Thyroid gland (tissue), 4 donors: ENCODE measurements around the gene CLDN11. TPM values are rescaled to one million over a fixed set of nuclear protein-coding genes. Genes with fewer than 3 reads are reported as not detected.

Source experiments
- DNase-seq, 2 donors: peaks; one replicate each; pipeline ENCODE4 v3.0.0-alpha.2; 2019
- H3K27ac ChIP-seq, 3 donors: fragments of 200-600 bp; sonication (generic); 1 replicate in 2 of 3; 2 replicates in 1 of 3; pipeline ENCODE4 v1.5.1; 2016 to 2019; ENCODE audit warnings: mild to moderate bottlenecking in 1 of 3, moderate library complexity in 1 of 3
- H3K27me3 ChIP-seq: fragments of 200-600 bp; sonication (generic); one replicate; pipeline ENCODE4 v1.5.1; 2019
- H3K36me3 ChIP-seq, 2 donors: fragments of 200-600 bp; sonication (generic); one replicate each; pipeline ENCODE4 v1.5.1; 2016 to 2019
- H3K4me1 ChIP-seq, 2 donors: fragments of 200-600 bp; sonication (generic); one replicate each; pipeline ENCODE4 v1.5.1; 2017 to 2019
- H3K4me3 ChIP-seq, 3 donors: fragments of 200-600 bp; sonication (generic); replicated peaks in 1 of 3; 1 replicate in 2 of 3; 2 replicates in 1 of 3; pipeline ENCODE4 v1.5.1; 2016; ENCODE audit warnings: mild to moderate bottlenecking in 1 of 3
- H3K9me3 ChIP-seq: fragments of 200-600 bp; sonication (generic); one replicate; pipeline ENCODE4 v1.5.1; 2017
- POLR2A ChIP-seq, 2 donors: fragments of 450-650 bp; IDR thresholded peaks; one replicate each; pipeline ENCODE4 v1.6.1; 2017; ENCODE audit warnings: antibody characterized with exemption in 2 of 2, mild to moderate bottlenecking in 2 of 2, moderate library complexity in 1 of 2
- WGBS, 2 donors: methylation state at CpG; one replicate each; pipeline ENCODE4 v1.1.5; 2017; 5-methylcytosine and 5-hydroxymethylcytosine counted together
- intact Hi-C: fragments of 100-400 bp; cut with DNase I; formaldehyde crosslinking; loops from one replicate; pipeline ENCODE4 v1.15.1; 2023
- total RNA-seq, 4 donors: library from RNA; depleted of rRNA; stranded (reverse); fragments of >200 nt; gene quantifications; one replicate each; pipeline ENCODE4 v1.2.3, GENCODE V29; 2016
- TF ChIP-seq, protein P1 (sequence below), 6 experiments: fragments of 200-600 bp in 3 of 6; fragments of 450-650 bp in 3 of 6; sonication (generic) in 3 of 6; IDR thresholded peaks; one replicate each; pipeline ENCODE4 v1.5.1; 2016 to 2019; ENCODE audit warnings: antibody characterized with exemption in 6 of 6, mild to moderate bottlenecking in 2 of 6, inconsistent platforms in 1 of 6, moderate library complexity in 1 of 6

Gene CLDN11
- total RNA-seq, 4 donors from 2014 or later, result 3.2 to 6.6 (median 4.6) TPM

GRCh38 chr3:170410428-170411029 is 8.1 kb upstream of the CLDN11 start:
- intact Hi-C loops, result loop anchor here (5.0 kb wide), 1 partner anchor 98 kb away; no protein-coding TSS in a partner anchor
- H3K36me3 ChIP-seq, result no peaks in the 10 kb centered on the region
- 57 to 60% methylated on average over 4 of the region's 4 CpGs for WGBS, 2 donors
- H3K27me3 ChIP-seq, result no peaks in the 10 kb centered on the region
- no peaks in the 10 kb centered on the region for H3K4me1 ChIP-seq
- no peak for TF ChIP-seq POLR2A (IDR thresholded peaks at IDR 0.05)
- TF ChIP-seq, protein P1, sequence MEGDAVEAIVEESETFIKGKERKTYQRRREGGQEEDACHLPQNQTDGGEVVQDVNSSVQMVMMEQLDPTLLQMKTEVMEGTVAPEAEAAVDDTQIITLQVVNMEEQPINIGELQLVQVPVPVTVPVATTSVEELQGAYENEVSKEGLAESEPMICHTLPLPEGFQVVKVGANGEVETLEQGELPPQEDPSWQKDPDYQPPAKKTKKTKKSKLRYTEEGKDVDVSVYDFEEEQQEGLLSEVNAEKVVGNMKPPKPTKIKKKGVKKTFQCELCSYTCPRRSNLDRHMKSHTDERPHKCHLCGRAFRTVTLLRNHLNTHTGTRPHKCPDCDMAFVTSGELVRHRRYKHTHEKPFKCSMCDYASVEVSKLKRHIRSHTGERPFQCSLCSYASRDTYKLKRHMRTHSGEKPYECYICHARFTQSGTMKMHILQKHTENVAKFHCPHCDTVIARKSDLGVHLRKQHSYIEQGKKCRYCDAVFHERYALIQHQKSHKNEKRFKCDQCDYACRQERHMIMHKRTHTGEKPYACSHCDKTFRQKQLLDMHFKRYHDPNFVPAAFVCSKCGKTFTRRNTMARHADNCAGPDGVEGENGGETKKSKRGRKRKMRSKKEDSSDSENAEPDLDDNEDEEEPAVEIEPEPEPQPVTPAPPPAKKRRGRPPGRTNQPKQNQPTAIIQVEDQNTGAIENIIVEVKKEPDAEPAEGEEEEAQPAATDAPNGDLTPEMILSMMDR (IDR thresholded peaks at IDR 0.05), result peak in 4 of 6 experiments; percentile 30 to 60 (median 58)
- H3K4me3 ChIP-seq, result no peak overlapping the region
- H3K9me3 ChIP-seq, result no peaks in the 10 kb centered on the region
- no peak for DNase-seq
- H3K27ac ChIP-seq, result no peak overlapping the region

DNA sequence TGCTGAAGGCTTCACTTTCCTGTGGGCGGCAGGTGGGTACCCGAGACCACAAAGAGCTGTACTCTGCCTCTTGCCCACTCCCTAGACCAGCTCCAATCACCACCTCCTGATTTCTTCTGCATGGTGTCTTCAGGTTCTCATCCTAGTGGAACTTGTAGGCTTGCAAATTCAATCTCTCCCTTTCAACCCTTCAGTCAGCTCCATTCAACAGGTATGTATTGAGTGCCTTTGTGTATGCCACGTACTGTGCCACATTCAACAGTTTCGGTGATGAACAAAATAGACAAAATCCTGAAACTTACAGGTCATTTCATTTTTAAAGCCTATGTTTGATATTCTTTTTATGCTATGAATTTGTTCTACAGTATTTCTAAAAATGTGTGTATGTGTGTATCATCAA is 5.4 kb upstream of the CLDN11 start:
- no peaks in the 10 kb centered on the region for H3K9me3 ChIP-seq
- no peak overlapping the region for H3K27ac ChIP-seq
- no peak overlapping the region for H3K4me3 ChIP-seq
- DNase-seq, result no peak
- 91 to 94% methylated on average over 4 of the region's 4 CpGs for WGBS, 2 donors
- intact Hi-C loops, result loop anchor here (5.0 kb wide), 1 partner anchor 101 kb away; no protein-coding TSS in a partner anchor
- no peaks in the 10 kb centered on the region for H3K36me3 ChIP-seq
- H3K4me1 ChIP-seq, result no peaks in the 10 kb centered on the region
- H3K27me3 ChIP-seq, result no peaks in the 10 kb centered on the region
- TF ChIP-seq, protein P1 (IDR thresholded peaks at IDR 0.05), result no peak

- Histone ChIP-seq H3K27me3 (no peaks in the 10 kb centered on the region), H3K4me1 (peaks cover 5 to 7% of the 10 kb centered on the region in 2 donors), H3K4me3 (no peak overlapping the region), H3K36me3 (no peaks in the 10 kb centered on the region), H3K27ac (no peak overlapping the region), H3K9me3 (no peaks in the 10 kb centered on the region)
- TF ChIP-seq, protein P1 (IDR thresholded peaks at IDR 0.05), result peak; percentile 64 to 95 (median 92)
- no peak for TF ChIP-seq POLR2A (IDR thresholded peaks at IDR 0.05)
- WGBS, 2 donors, result 37 to 41% methylated on average over 5 of the region's 5 CpGs
- intact Hi-C loops, result loop anchor here (5.0 kb wide), 1 partner anchor 102 kb away; no protein-coding TSS in a partner anchor
- DNase-seq, result peak; percentile 20 to 23
Measured at GRCh38 chr3:170414202-170414663, 4.4 kb upstream of the CLDN11 start.

GRCh38 chr3:170417090-170417489 is 1.6 kb upstream of the CLDN11 start:
- TF ChIP-seq, protein P1 (IDR thresholded peaks at IDR 0.05), result no peak
- no peak for TF ChIP-seq POLR2A (IDR thresholded peaks at IDR 0.05)
- Histone ChIP-seq H3K9me3 (no peaks in the 10 kb centered on the region), H3K36me3 (no peaks in the 10 kb centered on the region), H3K27me3 (no peaks in the 10 kb centered on the region), H3K4me1 (peaks cover 11 to 13% of the 10 kb centered on the region in 2 donors), H3K4me3 (no peak overlapping the region), H3K27ac (no peak overlapping the region)
- 84 to 86% methylated on average over 1 of the region's 1 CpG for WGBS, 2 donors
- intact Hi-C loops, result loop anchor here (5.0 kb wide), 2 partner anchors 275 to 395 kb away; no protein-coding TSS in a partner anchor
- no peak for DNase-seq

DNA sequence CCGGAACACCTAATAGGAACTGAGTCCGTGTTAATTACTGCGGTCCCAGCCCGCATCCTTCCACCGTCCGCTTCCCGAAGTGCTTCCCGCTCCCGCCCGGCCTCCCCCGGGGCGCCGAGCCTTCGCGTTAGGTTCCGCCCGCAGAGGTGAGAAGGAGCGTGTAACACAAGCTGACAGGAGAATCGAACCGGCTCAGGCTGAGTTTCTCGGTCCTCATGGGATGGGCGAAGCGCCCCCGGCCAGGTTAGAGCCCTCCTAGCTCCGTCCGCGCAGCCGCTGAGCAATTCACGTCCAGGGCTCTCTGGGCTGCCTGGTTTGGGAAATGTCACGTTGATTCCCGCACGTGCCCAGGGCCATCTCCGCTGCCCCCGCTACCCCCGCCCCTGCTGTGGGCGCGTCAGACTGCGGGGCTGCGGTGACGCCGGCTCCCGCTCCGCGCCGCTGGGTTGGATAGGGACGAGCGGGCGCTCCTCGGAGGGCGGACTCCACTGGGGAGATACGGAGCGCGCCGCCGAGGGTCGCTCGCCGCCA is 954 bp downstream of the CLDN11 start:
- H3K27me3 ChIP-seq, result no peaks in the 10 kb centered on the region
- H3K9me3 ChIP-seq, result no peaks in the 10 kb centered on the region
- TF ChIP-seq POLR2A (IDR thresholded peaks at IDR 0.05), result no peak
- TF ChIP-seq, protein P1 (IDR thresholded peaks at IDR 0.05), result no peak
- H3K4me3 ChIP-seq, result no peak overlapping the region
- intact Hi-C loops, result loop anchor here (5.0 kb wide), 2 partner anchors 273 to 393 kb away; no protein-coding TSS in a partner anchor
- peaks cover 11 to 13% of the 10 kb centered on the region in 2 donors for H3K4me1 ChIP-seq
- H3K36me3 ChIP-seq, result no peaks in the 10 kb centered on the region
- DNase-seq, result peak; percentile 18 to 21
- 12 to 21% methylated on average over 19 to 28 of the region's 58 CpGs for WGBS, 2 donors
- no peak overlapping the region for H3K27ac ChIP-seq
